Mesendoderm (in vitro differentiated cells): ENCODE measurements around the gene DLG2.

Experiments used
- DNase-seq: peaks from one replicate; pipeline ENCODE4 v3.0.0; 2013
- H2AK5ac ChIP-seq: 2 replicates; pipeline ENCODE4 v1.6.1; 2013; ENCODE audit warnings: low read length, inconsistent platforms
- H2BK120ac ChIP-seq: 2 replicates; pipeline ENCODE4 v1.6.1; 2013; ENCODE audit warnings: low read depth, mild to moderate bottlenecking, low read length, moderate library complexity, mixed read lengths
- H2BK15ac ChIP-seq: replicated peaks from 2 replicates; pipeline ENCODE4 v1.6.1; 2013; ENCODE audit warnings: low read depth, mild to moderate bottlenecking, moderate library complexity
- H2BK5ac ChIP-seq: 2 replicates; pipeline ENCODE4 v1.6.1; 2013; ENCODE audit warnings: low read length, inconsistent platforms
- H3K18ac ChIP-seq: 2 replicates; pipeline ENCODE4 v1.6.1; 2013; ENCODE audit warnings: mild to moderate bottlenecking, low read length, mixed read lengths
- H3K23ac ChIP-seq: one replicate; pipeline ENCODE4 v1.6.1; 2013; ENCODE audit warnings: low read length
- H3K27ac ChIP-seq: 2 replicates; pipeline ENCODE4 v1.5.1; 2013; ENCODE audit warnings: low read depth, mild to moderate bottlenecking, inconsistent platforms, low read length, moderate library complexity
- H3K27me3 ChIP-seq: 2 replicates; pipeline ENCODE4 v1.6.1; 2013; ENCODE audit warnings: low read length, control low read depth, mild to moderate bottlenecking, inconsistent platforms; ENCODE audit not compliant: insufficient read depth, poor library complexity
- H3K36me3 ChIP-seq: 2 replicates; pipeline ENCODE4 v1.6.1; 2013; ENCODE audit warnings: low read length, inconsistent platforms; ENCODE audit not compliant: control insufficient read depth, insufficient read depth
- H3K4ac ChIP-seq: one replicate; pipeline ENCODE4 v1.6.1; 2013; ENCODE audit warnings: low read depth, mild to moderate bottlenecking, low read length, moderate library complexity
- H3K4me1 ChIP-seq: 2 replicates; pipeline ENCODE4 v1.6.1; 2013; ENCODE audit warnings: low read depth, low read length, inconsistent platforms; ENCODE audit not compliant: control insufficient read depth
- H3K4me2 ChIP-seq: 2 replicates; pipeline ENCODE4 v1.6.1; 2013; ENCODE audit warnings: low read length
- H3K4me3 ChIP-seq: 2 replicates; pipeline ENCODE4 v1.5.1; 2013; ENCODE audit warnings: mild to moderate bottlenecking, low read length
- H3K56ac ChIP-seq: one replicate; pipeline ENCODE4 v1.6.1; 2013; ENCODE audit warnings: low read length
- H3K79me1 ChIP-seq: 2 replicates; pipeline ENCODE4 v1.6.1; 2013; ENCODE audit warnings: low read length, inconsistent platforms
- H3K79me2 ChIP-seq: 2 replicates; pipeline ENCODE4 v1.6.1; 2013; ENCODE audit warnings: mild to moderate bottlenecking, low read length; ENCODE audit not compliant: control insufficient read depth, insufficient read depth
- H3K9ac ChIP-seq: 2 replicates; pipeline ENCODE4 v1.6.1; 2013; ENCODE audit warnings: low read length, inconsistent platforms
- H4K5ac ChIP-seq: one replicate; pipeline ENCODE4 v1.6.1; 2013; ENCODE audit warnings: low read length
- H4K8ac ChIP-seq: one replicate; pipeline ENCODE4 v1.6.1; 2013; ENCODE audit warnings: low read depth, mild to moderate bottlenecking, control low read depth, low read length, moderate library complexity
- WGBS: extraction: QIAGEN DNeasy Blood & Tissue Kit; methylation state at CpG from one replicate; pipeline ENCODE4 v1.1.7; 2013; ENCODE audit warnings: low lambda C conversion rate, missing lambda C conversion rate; ENCODE audit not compliant: insufficient coverage; ENCODE audit errors: extremely low coverage; 5-methylcytosine and 5-hydroxymethylcytosine counted together

The DLG2 gene

DNA sequence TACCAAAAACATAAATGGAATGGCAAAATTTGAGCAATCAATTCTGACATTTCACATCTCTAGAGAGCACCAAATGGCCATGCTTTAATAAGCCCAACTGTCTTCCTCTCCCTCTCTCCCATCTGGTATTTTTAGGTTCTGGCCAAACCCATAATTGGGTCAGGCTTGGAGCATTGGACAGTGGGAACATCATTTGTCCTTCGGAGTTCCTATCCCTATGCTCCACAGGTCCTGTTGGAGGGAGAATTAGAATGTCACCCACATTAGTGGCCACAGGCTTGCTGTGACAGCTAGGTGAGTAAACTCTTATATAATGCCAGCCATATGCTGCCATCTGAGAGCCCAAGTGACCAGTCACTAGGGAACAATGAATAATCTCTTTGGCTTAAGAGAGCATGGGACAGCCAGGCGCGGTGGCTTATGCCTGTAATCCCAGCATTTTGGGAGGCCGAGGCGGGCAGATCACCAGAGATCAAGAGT lies 2090.0 kb downstream of the DLG2 start:
- H3K79me2 ChIP-seq, result no peaks in the 10 kb centered on the region
- no peak overlapping the region for H3K9ac ChIP-seq
- no peak overlapping the region for H2BK5ac ChIP-seq
- no peak overlapping the region for H2AK5ac ChIP-seq
- WGBS, result no CpG with 5 or more reads among the region's 5 CpGs
- no peak overlapping the region for H4K8ac ChIP-seq
- no peak overlapping the region for H3K4ac ChIP-seq
- no peak overlapping the region for H2BK15ac ChIP-seq
- no peak overlapping the region for H4K5ac ChIP-seq
- DNase-seq, result no peak
- H3K36me3 ChIP-seq, result no peaks in the 10 kb centered on the region
- H3K27me3 ChIP-seq, result no peaks in the 10 kb centered on the region
- no peak overlapping the region for H3K4me3 ChIP-seq
- H3K18ac ChIP-seq, result no peak overlapping the region
- no peak overlapping the region for H2BK120ac ChIP-seq
- H3K4me1 ChIP-seq, result no peaks in the 10 kb centered on the region
- H3K23ac ChIP-seq, result no peak overlapping the region
- H3K79me1 ChIP-seq, result no peaks in the 10 kb centered on the region
- no peak overlapping the region for H3K27ac ChIP-seq
- H3K56ac ChIP-seq, result no peak overlapping the region
- H3K4me2 ChIP-seq, result no peak overlapping the region

DNA sequence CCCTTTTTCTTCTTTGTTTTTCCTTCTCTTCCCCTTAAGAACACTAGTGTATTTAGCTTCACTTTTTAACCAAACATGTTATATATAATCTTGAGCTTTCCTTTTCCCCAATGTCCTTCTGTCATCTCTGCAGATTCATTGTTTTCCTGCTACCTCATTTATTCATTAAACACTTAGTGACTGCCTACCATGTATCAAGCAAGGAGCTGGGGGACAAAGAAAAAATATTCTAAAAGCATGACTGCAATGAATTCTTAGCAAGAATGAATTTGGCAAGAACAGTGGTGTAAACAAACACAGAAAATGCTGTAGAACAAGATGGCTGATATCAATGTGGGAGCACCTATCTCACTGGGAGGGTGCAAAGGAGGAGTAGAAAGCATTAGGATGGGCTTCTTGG lies 2094.0 kb downstream of the DLG2 start:
- H3K56ac ChIP-seq, result no peak overlapping the region
- H3K27ac ChIP-seq, result no peak overlapping the region
- H2BK120ac ChIP-seq, result no peak overlapping the region
- no peak overlapping the region for H3K23ac ChIP-seq
- no peak overlapping the region for H3K4ac ChIP-seq
- no peak overlapping the region for H3K4me3 ChIP-seq
- H3K4me1 ChIP-seq, result no peaks in the 10 kb centered on the region
- no peaks in the 10 kb centered on the region for H3K27me3 ChIP-seq
- no peak for DNase-seq
- H2BK15ac ChIP-seq, result no peak overlapping the region
- no peak overlapping the region for H3K18ac ChIP-seq
- no peaks in the 10 kb centered on the region for H3K36me3 ChIP-seq
- no peak overlapping the region for H3K4me2 ChIP-seq
- H4K5ac ChIP-seq, result no peak overlapping the region
- H3K79me2 ChIP-seq, result no peaks in the 10 kb centered on the region
- H3K79me1 ChIP-seq, result no peaks in the 10 kb centered on the region
- no peak overlapping the region for H4K8ac ChIP-seq
- H2BK5ac ChIP-seq, result no peak overlapping the region
- no peak overlapping the region for H2AK5ac ChIP-seq
- no peak overlapping the region for H3K9ac ChIP-seq

DNA sequence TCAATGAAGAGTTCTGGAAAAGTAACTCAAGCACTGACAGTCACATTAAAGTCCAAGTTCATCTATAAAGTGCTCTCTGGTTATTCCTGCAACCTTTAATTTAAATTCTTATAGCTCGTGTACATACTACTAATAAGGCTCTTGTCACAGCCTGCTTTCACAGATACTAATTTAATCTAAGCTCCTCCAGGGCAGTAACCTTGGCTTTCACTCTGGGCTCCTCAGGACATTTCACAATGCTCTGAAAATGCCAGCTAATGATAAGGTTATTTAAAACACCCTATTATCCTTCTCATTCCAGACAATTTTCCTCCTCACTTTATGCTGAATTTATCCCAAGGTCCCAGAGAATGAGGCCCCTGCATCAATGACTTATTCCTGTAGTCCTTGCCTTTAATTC lies 2098.3 kb downstream of the DLG2 start:
- no peak overlapping the region for H3K27ac ChIP-seq
- no peak overlapping the region for H4K5ac ChIP-seq
- no peak overlapping the region for H2AK5ac ChIP-seq
- no peak overlapping the region for H2BK120ac ChIP-seq
- H2BK5ac ChIP-seq, result no peak overlapping the region
- no peak overlapping the region for H3K18ac ChIP-seq
- H4K8ac ChIP-seq, result no peak overlapping the region
- no peak overlapping the region for H2BK15ac ChIP-seq
- no peaks in the 10 kb centered on the region for H3K79me2 ChIP-seq
- no peaks in the 10 kb centered on the region for H3K4me1 ChIP-seq
- no peaks in the 10 kb centered on the region for H3K27me3 ChIP-seq
- no peaks in the 10 kb centered on the region for H3K36me3 ChIP-seq
- no peak overlapping the region for H3K4ac ChIP-seq
- no CpG with 5 or more reads among the region's 1 CpG for WGBS
- no peak overlapping the region for H3K4me2 ChIP-seq
- H3K4me3 ChIP-seq, result no peak overlapping the region
- H3K23ac ChIP-seq, result no peak overlapping the region
- no peak for DNase-seq
- no peaks in the 10 kb centered on the region for H3K79me1 ChIP-seq
- H3K56ac ChIP-seq, result no peak overlapping the region
- H3K9ac ChIP-seq, result no peak overlapping the region

DNA sequence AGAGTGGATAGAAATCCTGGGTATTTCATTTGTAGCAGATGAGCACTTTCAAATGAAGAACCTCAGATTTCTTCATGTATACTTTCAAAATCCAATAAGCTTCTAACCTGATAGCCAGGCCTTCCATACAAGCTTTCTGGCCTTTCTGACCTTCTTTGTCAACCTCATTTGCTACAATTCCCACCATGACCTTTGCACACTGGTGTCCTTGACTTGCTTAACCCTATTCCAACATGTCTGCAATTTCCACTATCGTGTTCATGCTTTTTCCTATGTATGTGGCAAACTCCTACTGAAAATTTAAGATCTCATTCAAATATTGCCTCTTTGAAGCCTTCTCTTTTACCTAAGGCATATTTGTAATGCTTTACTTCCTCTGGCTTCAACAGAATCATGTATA lies 2098.9 kb downstream of the DLG2 start:
- Histone ChIP-seq H3K4me2 (no peak overlapping the region), H2BK120ac (no peak overlapping the region), H2BK15ac (no peak overlapping the region), H3K9ac (no peak overlapping the region), H3K4ac (no peak overlapping the region), H4K5ac (no peak overlapping the region), H3K4me1 (no peaks in the 10 kb centered on the region), H2AK5ac (no peak overlapping the region), H3K79me1 (no peaks in the 10 kb centered on the region), H3K18ac (no peak overlapping the region), H3K56ac (no peak overlapping the region), H3K4me3 (no peak overlapping the region), H3K79me2 (no peaks in the 10 kb centered on the region), H3K23ac (no peak overlapping the region), H2BK5ac (no peak overlapping the region), H4K8ac (no peak overlapping the region), H3K27me3 (no peaks in the 10 kb centered on the region), H3K36me3 (no peaks in the 10 kb centered on the region), H3K27ac (no peak overlapping the region)
- DNase-seq, result no peak
- WGBS, result no CpG with 5 or more reads among the region's 1 CpG

DNA sequence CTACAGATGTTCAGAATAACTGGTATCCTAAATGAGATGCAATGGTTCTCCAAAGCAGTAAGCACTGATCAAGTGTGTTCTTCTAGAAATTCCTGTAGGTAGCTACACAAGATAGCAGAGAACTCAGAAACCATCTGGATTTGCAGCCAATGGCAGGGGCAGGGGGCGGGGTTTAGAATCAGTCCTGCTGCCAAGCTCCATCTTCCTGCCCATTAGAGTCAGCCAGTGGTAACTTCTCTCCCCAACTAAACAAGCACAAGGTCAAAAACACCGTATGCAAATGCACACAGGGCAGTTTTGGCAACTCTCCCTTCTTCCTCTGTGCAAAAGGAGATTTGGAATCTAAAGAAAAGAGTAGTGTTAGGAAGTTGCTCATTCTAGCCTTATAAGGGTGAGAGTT lies 2103.5 kb downstream of the DLG2 start:
- Histone ChIP-seq H3K4me2 (no peak overlapping the region), H2AK5ac (no peak overlapping the region), H3K23ac (no peak overlapping the region), H3K36me3 (no peaks in the 10 kb centered on the region), H2BK15ac (no peak overlapping the region), H2BK5ac (no peak overlapping the region), H4K8ac (no peak overlapping the region), H2BK120ac (no peak overlapping the region), H3K27ac (no peak overlapping the region), H3K18ac (no peak overlapping the region), H3K79me2 (no peaks in the 10 kb centered on the region), H3K56ac (no peak overlapping the region), H3K4me3 (no peak overlapping the region), H3K4me1 (no peaks in the 10 kb centered on the region), H3K27me3 (no peaks in the 10 kb centered on the region), H3K79me1 (no peaks in the 10 kb centered on the region), H4K5ac (no peak overlapping the region), H3K9ac (no peak overlapping the region), H3K4ac (no peak overlapping the region)
- peak; percentile 32 for DNase-seq
- WGBS, result no CpG with 5 or more reads among the region's 2 CpGs

DNA sequence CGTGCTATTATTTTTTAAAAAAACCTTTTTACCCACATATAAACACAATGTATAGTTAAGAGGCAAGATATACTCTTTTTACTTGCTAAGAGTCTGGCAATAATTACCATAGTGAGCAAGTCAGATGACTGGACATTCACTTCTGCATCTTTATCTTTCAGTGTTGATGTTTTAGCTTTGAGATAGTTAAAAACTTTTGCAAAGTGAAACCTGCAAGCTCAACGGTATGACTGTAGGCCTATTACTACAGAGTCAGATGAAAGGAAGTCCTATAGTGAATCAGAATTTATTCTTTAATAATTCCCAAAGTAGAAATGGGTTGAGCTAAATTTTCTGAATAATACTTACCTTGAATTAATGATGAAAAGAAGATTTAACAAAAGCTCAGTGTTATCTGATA lies 2104.2 kb downstream of the DLG2 start:
- Histone ChIP-seq H3K4ac (no peak overlapping the region), H3K27ac (no peak overlapping the region), H3K4me3 (no peak overlapping the region), H3K36me3 (no peaks in the 10 kb centered on the region), H3K56ac (no peak overlapping the region), H3K79me1 (no peaks in the 10 kb centered on the region), H2BK120ac (no peak overlapping the region), H2BK5ac (no peak overlapping the region), H3K18ac (no peak overlapping the region), H4K8ac (no peak overlapping the region), H3K27me3 (no peaks in the 10 kb centered on the region), H3K9ac (no peak overlapping the region), H3K23ac (no peak overlapping the region), H4K5ac (no peak overlapping the region), H3K4me1 (no peaks in the 10 kb centered on the region), H3K79me2 (no peaks in the 10 kb centered on the region), H3K4me2 (no peak overlapping the region), H2AK5ac (no peak overlapping the region), H2BK15ac (peak overlapping the region; percentile 74)
- DNase-seq, result no peak
- WGBS, result no CpG with 5 or more reads among the region's 2 CpGs
